ENCODE results near the gene SQOR. TPM values are rescaled to one million over a fixed set of nuclear protein-coding genes. Genes with fewer than 3 reads are reported as not detected.

SQOR gene
- total and polyA plus RNA-seq, 8 donors: 13.8 to 28.6 (median 24.2) TPM

DNA sequence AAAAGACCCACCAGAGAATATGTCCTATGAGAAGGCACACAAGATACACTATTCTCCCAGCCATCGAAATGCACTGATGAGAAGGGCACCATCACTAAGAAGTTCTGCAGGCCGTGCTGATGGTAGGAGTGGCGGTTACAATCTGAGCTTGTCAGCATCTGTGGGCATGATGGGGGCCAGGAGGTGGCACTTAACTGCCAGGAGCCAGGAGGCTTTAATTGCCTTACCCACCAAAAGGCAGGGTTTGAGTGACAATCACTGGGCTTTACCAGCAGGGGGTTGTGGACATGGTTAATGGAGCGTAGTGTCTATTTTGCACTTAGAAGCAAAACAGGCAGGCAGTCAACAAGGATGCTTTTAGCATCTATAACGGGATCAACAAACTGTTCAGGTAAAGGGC, 16.0 kb upstream of the SQOR start:
- Histone ChIP-seq H3K36me3 (no peaks in the 10 kb centered on the region), H3K4me3 (no peak overlapping the region), H3K4me1 (no peaks in the 10 kb centered on the region), H3K27ac (no peak overlapping the region), H3K9me3 (no peaks in the 10 kb centered on the region), H3K27me3 (no peaks in the 10 kb centered on the region)
- TF ChIP-seq, protein P1, sequence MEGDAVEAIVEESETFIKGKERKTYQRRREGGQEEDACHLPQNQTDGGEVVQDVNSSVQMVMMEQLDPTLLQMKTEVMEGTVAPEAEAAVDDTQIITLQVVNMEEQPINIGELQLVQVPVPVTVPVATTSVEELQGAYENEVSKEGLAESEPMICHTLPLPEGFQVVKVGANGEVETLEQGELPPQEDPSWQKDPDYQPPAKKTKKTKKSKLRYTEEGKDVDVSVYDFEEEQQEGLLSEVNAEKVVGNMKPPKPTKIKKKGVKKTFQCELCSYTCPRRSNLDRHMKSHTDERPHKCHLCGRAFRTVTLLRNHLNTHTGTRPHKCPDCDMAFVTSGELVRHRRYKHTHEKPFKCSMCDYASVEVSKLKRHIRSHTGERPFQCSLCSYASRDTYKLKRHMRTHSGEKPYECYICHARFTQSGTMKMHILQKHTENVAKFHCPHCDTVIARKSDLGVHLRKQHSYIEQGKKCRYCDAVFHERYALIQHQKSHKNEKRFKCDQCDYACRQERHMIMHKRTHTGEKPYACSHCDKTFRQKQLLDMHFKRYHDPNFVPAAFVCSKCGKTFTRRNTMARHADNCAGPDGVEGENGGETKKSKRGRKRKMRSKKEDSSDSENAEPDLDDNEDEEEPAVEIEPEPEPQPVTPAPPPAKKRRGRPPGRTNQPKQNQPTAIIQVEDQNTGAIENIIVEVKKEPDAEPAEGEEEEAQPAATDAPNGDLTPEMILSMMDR (IDR thresholded peaks at IDR 0.05): no peak
- ATAC-seq (peak in 2 of 4 donors; percentile 19 to 31), DNase-seq (no peak), FAIRE-seq (no peak)
- 88 to 93% methylated on average over 5 of the region's 5 CpGs for WGBS, 2 donors
- intact Hi-C loops (cut with DNase I): loop anchor here in 1 of 3 donors (10.0 kb wide), 2 partner anchors 94 to 164 kb away; partner anchors contain the start of gene SLC30A4

DNA sequence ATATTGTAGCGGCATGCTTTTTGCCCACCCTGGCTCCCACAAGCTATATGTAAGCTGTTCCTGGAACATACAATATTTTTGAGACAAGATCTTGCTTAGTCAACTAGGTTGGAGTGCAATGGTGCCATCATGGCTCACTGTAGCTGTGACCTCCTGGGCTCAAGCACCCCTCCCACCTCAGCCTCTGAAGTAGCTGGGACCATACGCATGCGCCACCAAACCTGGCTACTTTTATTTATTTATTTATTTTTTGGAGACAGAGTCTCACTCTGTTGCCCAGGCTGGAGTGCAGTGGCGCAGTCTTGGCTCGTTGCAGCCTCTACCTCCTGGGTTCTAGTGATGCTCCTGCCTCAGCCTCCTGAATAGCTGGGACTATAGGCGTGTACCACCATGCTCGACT, 6.7 kb upstream of the SQOR start:
- H3K27ac ChIP-seq: no peak overlapping the region
- H3K27me3 ChIP-seq: no peaks in the 10 kb centered on the region
- 82 to 83% methylated on average over 7 of the region's 7 CpGs for WGBS, 2 donors
- no peaks in the 10 kb centered on the region for H3K36me3 ChIP-seq
- FAIRE-seq: no peak
- intact Hi-C loops (cut with DNase I): no loop called here
- no peaks in the 10 kb centered on the region for H3K4me1 ChIP-seq
- ATAC-seq: no peak
- H3K9me3 ChIP-seq: no peaks in the 10 kb centered on the region
- no peak for DNase-seq
- TF ChIP-seq, protein P1 (IDR thresholded peaks at IDR 0.05): no peak
- no peak overlapping the region for H3K4me3 ChIP-seq

DNA sequence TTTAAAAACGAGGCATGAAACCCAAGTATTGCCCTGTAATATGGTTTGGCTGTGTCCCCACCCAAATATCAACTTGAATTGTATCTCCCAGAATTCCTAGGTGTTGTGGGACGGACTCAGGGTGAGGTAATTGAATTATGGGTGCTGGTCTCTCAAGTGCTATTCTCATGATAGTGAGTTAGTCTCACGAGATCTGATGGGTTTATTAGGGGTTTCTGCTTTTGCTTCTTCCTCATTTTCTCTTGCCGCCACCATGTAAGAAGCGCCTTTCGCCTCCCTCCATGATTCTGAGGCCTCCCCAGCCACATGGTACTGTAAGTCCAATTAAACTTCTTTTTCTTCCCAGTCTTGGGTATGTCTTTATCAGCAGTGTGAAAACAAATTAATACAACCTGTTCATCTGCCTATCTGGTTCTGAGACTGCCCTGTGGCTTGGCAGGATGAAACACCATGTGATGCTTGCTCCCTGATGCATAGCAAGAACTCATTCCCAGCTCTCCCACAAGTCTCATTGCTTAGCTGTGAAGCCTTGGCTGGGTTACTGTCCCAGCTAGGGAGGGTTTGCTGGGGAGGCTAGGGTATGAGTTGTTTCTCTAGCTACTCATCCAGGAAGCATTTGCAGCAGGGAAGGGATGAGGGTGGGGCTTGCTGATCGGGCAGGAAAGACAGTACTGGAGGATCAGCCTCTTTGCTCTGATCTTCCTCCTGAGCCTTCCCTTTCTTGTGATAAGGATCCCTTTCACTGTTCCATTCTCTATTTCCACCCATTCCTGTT, 3.7 kb upstream of the SQOR start:
- Histone ChIP-seq H3K36me3 (no peaks in the 10 kb centered on the region), H3K27ac (no peak overlapping the region), H3K4me3 (no peak overlapping the region), H3K27me3 (no peaks in the 10 kb centered on the region), H3K4me1 (peaks cover 0 to 2% (median 0%) of the 10 kb centered on the region in 3 donors), H3K9me3 (no peaks in the 10 kb centered on the region)
- intact Hi-C loops (cut with DNase I): no loop called here
- ATAC-seq (no peak), DNase-seq (no peak), FAIRE-seq (no peak)
- WGBS, 2 donors: 75 to 80% methylated on average over 7 of the region's 7 CpGs
- TF ChIP-seq, protein P1 (IDR thresholded peaks at IDR 0.05): no peak

DNA sequence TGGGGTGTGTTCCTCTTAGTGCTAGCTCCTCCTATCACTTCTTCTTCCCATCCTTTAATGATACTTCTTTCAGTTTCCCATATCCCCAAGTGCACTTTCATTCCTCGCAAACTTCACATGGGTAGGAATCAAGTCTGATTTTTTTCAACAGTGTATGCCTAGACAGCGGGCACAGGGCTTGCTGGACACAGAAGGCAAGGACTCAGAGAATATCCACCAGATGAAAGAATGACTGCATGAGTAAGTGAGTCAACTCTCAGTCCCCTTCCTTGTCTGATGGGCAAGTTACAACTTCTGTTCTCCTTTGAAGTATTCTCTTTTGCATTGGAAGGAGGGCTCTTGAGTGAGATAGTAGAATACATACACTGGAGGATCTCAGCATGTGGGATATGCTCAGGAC, 3.1 kb upstream of the SQOR start:
- 89 to 92% methylated on average over 2 of the region's 2 CpGs for WGBS, 2 donors
- ATAC-seq: no peak
- Histone ChIP-seq H3K4me1 (peaks cover 5 to 8% (median 7%) of the 10 kb centered on the region in 3 donors), H3K4me3 (no peak overlapping the region), H3K36me3 (no peaks in the 10 kb centered on the region), H3K9me3 (no peaks in the 10 kb centered on the region), H3K27me3 (no peaks in the 10 kb centered on the region), H3K27ac (no peak overlapping the region)
- no peak for DNase-seq
- no peak for FAIRE-seq
- TF ChIP-seq, protein P1 (IDR thresholded peaks at IDR 0.05): no peak
- intact Hi-C loops (cut with DNase I): no loop called here

DNA sequence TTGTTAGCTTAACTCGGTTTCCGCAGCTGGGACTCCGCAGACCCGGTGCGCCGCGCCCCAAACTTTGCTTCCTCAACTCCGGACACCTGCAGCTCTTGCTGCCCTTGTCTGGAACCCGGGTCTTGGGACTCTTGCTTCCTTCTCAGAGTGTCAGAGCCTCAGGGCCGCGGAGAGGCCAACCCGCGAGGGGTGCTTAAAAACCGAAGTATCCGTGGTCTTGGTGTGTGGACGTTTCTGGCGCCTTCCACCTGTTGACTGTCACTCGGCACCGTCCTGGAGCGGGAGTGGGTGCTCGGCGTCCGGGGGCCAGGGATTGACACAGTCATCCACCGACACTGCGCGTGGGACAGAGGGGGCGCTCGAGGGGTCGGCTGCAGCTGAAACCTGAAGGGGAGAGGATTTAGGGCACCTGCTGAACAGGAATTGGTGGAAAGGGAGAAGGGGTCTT, 386 bp downstream of the SQOR start:
- Histone ChIP-seq H3K27me3 (no peaks in the 10 kb centered on the region), H3K36me3 (no peaks in the 10 kb centered on the region), H3K4me1 (peaks cover 9 to 30% (median 15%) of the 10 kb centered on the region in 3 donors), H3K4me3 (peak overlapping the region; percentile 50 to 90 (median 61)), H3K27ac (peak overlapping the region; percentile 91 to 99 (median 96)), H3K9me3 (no peaks in the 10 kb centered on the region)
- intact Hi-C loops (cut with DNase I): no loop called here
- peak; percentile 47 to 72 (median 64) for ATAC-seq
- TF ChIP-seq, protein P1 (IDR thresholded peaks at IDR 0.05): peak in 1 of 4 donors; percentile 27
- peak; percentile 69 to 91 (median 79) for DNase-seq
- no peak for FAIRE-seq
- WGBS, 2 donors: 0 to 1% methylated on average over 29 of the region's 29 CpGs

Measured in pancreas (tissue), 10 donors.